Left hindlimb (tissue), 1 donor: ENCODE measurements around the gene HIPK2.
"Not testable (repeated sequence)": the region's sequence is repeated elsewhere in the genome, so short reads cannot be mapped to it uniquely, and the experiment has no call there.

Experiments used
- DNase-seq: peaks from one replicate; pipeline ENCODE4 v3.0.0-alpha.2; 2018

The HIPK2 gene

GRCh38 chr7:139613971-139614411 lies 163.8 kb downstream of the HIPK2 start:
- no peak for DNase-seq

DNA sequence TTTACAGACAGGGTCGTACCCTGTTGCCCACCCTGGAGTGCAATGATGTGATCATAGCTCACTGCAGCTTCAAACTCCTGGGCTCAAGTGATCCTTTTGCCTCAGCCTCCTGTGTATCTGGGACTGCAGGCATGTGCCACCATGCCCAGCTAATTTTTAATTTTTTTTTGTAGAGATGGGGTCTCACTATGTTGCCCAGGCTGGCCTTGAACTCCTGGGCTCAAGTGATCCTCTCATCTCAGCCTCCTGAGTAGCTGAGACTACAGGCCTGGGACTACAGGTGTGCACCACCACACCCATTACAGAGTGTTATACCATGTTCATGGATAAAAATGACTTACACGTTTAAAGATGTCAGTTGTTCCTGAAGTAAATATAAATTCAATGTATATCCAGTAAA lies 166.2 kb downstream of the HIPK2 start:
- not testable (repeated sequence) for DNase-seq

DNA sequence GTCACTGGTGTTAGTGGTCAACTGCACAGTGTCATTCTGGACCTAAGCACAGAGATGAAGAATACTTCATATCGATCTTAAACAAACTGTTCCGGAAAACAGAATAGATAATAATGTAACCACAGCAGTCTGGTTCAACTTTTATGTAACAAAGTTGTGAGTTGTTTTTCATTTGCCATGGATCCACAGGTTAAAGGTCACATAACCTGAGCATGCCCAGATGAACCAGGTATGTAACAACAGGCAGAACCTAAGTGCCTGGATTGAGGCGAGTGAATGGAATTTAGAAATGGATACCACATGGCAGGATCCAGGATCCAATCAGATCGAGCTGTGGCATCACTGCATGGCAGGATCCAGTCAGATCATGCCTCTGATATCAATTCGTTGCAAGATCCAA lies 167.2 kb downstream of the HIPK2 start:
- DNase-seq, result no peak

DNA sequence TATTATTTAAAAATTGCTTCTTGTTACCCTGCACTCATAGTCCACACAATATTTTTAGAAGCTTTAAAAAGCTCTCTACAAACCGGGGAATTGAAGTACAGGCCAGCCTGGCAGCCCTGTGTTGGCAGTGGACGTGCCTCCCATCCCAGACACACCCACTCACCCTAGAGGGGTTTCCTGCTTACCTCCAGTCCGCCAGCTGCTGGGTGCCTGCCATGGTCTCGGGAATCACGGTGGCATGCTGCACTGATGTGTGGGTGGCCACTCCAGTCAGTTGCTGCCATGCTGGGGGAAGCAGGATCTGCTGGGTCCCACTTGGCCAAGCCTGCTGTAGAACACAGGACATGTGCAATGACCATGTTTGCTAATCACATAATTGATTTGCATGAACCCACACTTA lies 173.9 kb downstream of the HIPK2 start:
- no peak for DNase-seq

- DNase-seq, result no peak
Measured at GRCh38 chr7:139603282-139603681, 174.5 kb downstream of the HIPK2 start.

- no peak for DNase-seq
Measured at GRCh38 chr7:139602143-139602722, 175.6 kb downstream of the HIPK2 start.

GRCh38 chr7:139601176-139601575 lies 176.6 kb downstream of the HIPK2 start:
- no peak for DNase-seq

DNA sequence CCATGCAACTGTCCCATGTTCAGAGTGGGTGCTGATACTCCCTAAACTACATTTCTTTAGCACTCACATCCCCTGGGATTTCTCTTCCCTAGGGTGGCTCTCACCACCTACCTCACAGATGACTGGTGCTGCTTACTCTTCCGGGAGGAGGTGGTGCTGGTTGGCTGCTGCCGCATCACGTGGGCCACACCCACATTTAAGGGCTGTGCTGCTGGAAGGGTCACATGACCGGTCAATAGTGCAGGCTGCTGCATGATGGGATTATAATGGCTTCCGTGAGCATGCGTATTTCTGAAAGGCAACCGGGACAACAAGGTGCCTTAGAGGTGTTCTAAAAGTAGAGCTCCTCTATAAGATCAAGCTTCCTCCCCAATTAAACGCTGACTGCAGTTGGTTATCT lies 177.5 kb downstream of the HIPK2 start:
- no peak for DNase-seq

GRCh38 chr7:139598642-139599041 lies 179.2 kb downstream of the HIPK2 start:
- DNase-seq, result no peak

GRCh38 chr7:139597028-139597427 lies 180.8 kb downstream of the HIPK2 start:
- DNase-seq, result no peak

GRCh38 chr7:139596626-139597025 lies 181.2 kb downstream of the HIPK2 start:
- no peak for DNase-seq

GRCh38 chr7:139595806-139596205 lies 182.0 kb downstream of the HIPK2 start:
- no peak for DNase-seq

DNA sequence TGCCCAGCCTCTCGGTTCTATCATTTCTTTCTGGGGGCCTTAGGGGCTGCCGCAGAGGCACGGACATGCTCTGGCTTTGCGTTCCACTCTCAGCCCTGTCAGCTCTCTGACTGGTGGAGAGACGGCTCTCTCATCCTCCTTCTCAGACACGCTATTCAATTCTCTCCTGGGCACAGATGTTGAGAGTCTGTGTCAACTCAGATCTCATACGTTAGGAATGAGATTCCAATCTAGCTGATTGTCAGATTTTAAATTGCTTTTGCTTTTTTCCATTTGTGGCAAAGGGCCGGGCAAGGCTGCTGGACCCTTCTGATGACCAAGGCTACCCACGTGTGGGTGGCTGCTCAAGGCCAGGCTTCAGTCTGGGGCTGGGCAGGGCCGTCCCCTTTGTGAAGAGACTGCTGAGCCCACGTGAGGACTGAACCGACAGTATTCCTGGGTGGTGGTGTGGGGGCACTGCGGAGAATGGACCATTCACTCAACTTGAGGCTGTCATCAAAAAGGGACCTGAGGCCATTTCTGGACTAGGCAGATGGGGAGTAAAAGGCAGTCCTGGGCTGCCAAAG lies 182.8 kb downstream of the HIPK2 start:
- no peak for DNase-seq

DNA sequence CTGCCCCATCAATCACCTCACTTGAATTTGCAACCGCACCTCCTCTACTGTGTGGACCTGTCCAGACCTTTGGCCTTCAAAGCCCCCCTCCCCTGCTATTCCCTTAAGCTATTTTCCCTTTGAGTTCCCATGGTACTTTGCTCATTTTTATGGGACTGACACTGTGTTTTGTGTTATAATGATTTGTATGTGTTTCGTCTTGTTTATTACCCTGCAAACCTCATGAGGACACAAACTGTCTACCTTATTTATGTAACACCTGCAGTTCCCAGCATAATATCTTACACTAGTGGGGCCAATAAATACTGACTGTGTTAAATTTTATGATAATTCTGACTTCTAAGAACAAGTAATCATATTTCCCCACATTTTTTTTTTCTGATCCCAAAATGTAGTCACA lies 183.7 kb downstream of the HIPK2 start:
- no peak for DNase-seq

DNA sequence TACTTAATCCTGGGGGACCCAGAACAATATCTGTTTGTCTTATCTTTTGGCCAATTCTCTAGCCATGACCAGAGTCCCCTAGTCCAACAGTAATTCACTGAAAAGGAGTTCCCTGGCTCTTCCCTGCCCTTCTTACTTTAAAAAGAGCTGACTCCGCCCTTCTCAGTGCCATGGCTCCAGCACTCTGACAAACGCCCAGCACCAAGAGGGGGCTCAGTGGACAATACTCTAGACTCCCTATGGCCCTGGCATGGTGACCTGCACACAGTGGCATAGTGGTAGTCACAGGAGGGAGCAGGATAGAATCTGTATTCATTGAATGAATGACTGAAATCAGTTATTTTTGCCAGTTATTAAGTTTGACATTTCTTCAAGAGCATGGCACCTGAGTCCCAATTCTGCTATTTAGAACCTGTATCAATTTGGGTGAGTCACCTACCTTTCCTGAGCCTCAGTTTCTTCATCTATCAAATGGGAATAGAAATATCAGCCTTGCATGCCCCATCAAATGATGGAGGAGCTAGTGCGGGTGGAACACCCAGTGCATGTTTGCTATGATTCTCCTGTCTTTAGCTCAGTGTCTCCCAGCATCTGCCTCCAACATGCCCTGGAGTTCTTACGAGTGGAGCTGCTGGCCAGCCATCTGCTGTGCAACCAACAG lies 184.9 kb downstream of the HIPK2 start:
- no peak for DNase-seq

GRCh38 chr7:139591550-139592195 lies 186.1 kb downstream of the HIPK2 start:
- DNase-seq, result no peak

DNA sequence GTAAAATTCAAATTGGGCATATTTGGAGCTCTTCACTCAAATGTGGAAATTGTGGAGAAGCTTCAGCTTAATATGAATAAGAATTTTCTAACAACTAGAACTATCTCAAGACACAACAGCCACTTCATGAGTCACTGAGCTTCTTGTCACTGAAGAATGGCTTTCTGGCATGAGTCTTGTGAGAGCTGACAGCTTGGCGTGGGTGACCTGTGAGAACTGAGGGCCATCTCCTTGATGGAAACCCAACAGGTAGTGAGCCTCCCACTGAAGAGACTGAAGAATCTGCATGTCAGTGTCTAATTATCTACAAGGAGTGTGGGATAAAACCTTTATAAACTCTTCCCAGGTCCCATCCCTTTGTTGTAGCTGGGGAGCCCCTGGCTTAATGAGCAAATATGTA lies 188.3 kb downstream of the HIPK2 start:
- no peak for DNase-seq

DNA sequence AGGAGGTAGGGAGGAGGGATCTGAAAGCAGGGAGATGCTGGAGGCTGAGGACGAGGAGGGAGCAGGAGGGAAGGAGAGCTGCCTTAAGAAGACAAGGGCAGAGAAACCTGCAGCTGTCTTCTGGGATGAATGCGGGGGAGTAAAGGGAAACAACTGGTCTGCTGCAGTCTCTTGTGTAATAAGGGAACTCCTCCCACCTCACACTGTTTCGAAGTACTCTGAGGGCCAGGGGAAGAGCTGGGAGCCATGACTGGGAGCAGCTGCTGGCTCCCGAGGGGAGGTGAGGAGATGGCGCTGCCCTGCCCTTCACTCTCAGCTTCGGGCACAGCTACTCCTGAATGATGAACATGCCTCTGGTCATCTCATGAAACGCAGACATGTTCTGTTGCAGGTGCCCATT lies 189.2 kb downstream of the HIPK2 start:
- DNase-seq, result no peak

DNA sequence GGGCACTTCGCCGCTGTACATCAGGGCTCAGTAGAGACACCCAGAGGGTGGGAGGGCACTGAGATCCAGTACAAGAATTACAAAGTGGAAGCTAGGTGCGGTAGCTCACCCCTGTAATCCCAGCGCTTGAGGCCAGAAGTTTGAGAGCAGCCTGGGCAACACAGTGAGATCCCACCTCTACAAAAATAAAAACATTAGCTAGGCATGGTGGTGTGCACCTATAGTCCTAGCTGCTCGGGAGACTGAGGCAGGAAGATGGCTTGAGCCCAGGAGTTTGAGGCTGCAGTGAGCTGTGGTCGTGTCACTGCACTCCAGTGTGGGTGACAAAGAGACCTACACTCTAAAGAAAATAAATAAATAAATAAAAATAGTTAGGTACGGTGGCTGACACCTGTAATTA lies 190.3 kb downstream of the HIPK2 start:
- no peak for DNase-seq

GRCh38 chr7:139586286-139586685 lies 191.5 kb downstream of the HIPK2 start:
- no peak for DNase-seq

GRCh38 chr7:139585042-139585441 lies 192.8 kb downstream of the HIPK2 start:
- no peak for DNase-seq

GRCh38 chr7:139583826-139584553 lies 193.8 kb downstream of the HIPK2 start:
- DNase-seq, result no peak

GRCh38 chr7:139582671-139583155 lies 195.1 kb downstream of the HIPK2 start:
- no peak for DNase-seq
